RWPE2 (cell line): Measurements from ENCODE around the gene RAB33B.
"Not testable (repeated sequence)": the region's sequence is repeated elsewhere in the genome, so short reads cannot be mapped to it uniquely, and the experiment has no call there.

ENCODE experiments used
- ATAC-seq: fragments of 200-7000 bp; cut with Tn5 transposase; 3 replicates; pipeline ENCODE4 v1.9.1; 2021; ENCODE audit warnings: low read depth
- DNase-seq: peaks from one replicate; pipeline ENCODE4 v3.0.0-alpha.2; 2020; ENCODE audit warnings: low spot score
- H3K27ac ChIP-seq: fragments of 450-650 bp; 2 replicates; pipeline ENCODE4 v1.5.1; 2017; ENCODE audit warnings: mild to moderate bottlenecking; ENCODE audit not compliant: poor library complexity, severe bottlenecking
- H3K27me3 ChIP-seq: fragments of 250-450 bp; sonication (Bioruptor Pico); 2 replicates; pipeline ENCODE4 v1.5.1; 2021; ENCODE audit warnings: mild to moderate bottlenecking, moderate library complexity; ENCODE audit not compliant: insufficient read depth, poor library complexity, severe bottlenecking
- H3K36me3 ChIP-seq: fragments of 250-450 bp; sonication (Bioruptor Pico); 2 replicates; pipeline ENCODE4 v1.5.1; 2020; ENCODE audit warnings: low read depth, mild to moderate bottlenecking, moderate library complexity
- H3K4me1 ChIP-seq: fragments of 250-450 bp; sonication (Bioruptor Pico); 2 replicates; pipeline ENCODE4 v1.5.1; 2021; ENCODE audit warnings: mild to moderate bottlenecking, moderate library complexity; ENCODE audit not compliant: insufficient read depth, poor library complexity, severe bottlenecking
- H3K4me3 ChIP-seq: fragments of 250-450 bp; sonication (Bioruptor Pico); 2 replicates; pipeline ENCODE4 v1.5.1; 2021; ENCODE audit warnings: mild to moderate bottlenecking, moderate library complexity; ENCODE audit not compliant: severe bottlenecking
- H3K9me3 ChIP-seq: fragments of 250-450 bp; sonication (Bioruptor Pico); 2 replicates; pipeline ENCODE4 v1.5.1; 2021; ENCODE audit warnings: mild to moderate bottlenecking, moderate library complexity; ENCODE audit not compliant: severe bottlenecking
- CTCF ChIP-seq: fragments of 450-650 bp; IDR thresholded peaks from one replicate; pipeline ENCODE4 v1.5.1; 2017; ENCODE audit warnings: mild to moderate bottlenecking, moderate library complexity; ENCODE audit not compliant: poor library complexity, severe bottlenecking

The RAB33B gene

GRCh38 chr4:139457318-139457717 is 3.4 kb downstream of the RAB33B start:
- ATAC-seq, result no peak
- TF ChIP-seq CTCF, result no peak
- Histone ChIP-seq H3K9me3 (no peaks in the 10 kb centered on the region), H3K36me3 (no peaks in the 10 kb centered on the region), H3K27ac (no peak overlapping the region), H3K27me3 (no peaks in the 10 kb centered on the region), H3K4me3 (no peak overlapping the region), H3K4me1 (peaks cover 28% of the 10 kb centered on the region)
- no peak for DNase-seq

DNA sequence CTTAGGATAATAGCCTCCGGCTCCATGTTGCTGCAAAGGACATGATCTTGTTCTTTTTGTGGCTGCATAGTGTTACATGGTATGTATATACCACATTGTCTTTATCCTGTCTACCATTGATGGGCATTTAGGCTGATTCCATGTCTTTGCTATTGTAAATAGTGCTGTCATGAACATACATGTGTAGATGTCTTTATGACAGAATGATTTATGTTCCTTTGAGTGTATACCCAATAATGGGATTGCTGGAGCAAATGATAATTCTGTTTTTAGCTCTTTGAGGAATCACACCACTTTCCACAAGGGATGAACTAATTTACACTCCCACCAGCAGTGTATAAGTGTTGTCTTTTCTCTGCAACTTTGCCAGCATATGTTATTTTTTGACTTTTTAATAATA is 4.6 kb downstream of the RAB33B start:
- H3K27me3 ChIP-seq, result no peaks in the 10 kb centered on the region
- no peak for TF ChIP-seq CTCF
- peaks cover 23% of the 10 kb centered on the region for H3K4me1 ChIP-seq
- H3K9me3 ChIP-seq, result no peaks in the 10 kb centered on the region
- peak overlapping the region; percentile 7 for H3K27ac ChIP-seq
- H3K36me3 ChIP-seq, result no peaks in the 10 kb centered on the region
- H3K4me3 ChIP-seq, result no peak overlapping the region
- ATAC-seq, result no peak
- DNase-seq, result no peak

DNA sequence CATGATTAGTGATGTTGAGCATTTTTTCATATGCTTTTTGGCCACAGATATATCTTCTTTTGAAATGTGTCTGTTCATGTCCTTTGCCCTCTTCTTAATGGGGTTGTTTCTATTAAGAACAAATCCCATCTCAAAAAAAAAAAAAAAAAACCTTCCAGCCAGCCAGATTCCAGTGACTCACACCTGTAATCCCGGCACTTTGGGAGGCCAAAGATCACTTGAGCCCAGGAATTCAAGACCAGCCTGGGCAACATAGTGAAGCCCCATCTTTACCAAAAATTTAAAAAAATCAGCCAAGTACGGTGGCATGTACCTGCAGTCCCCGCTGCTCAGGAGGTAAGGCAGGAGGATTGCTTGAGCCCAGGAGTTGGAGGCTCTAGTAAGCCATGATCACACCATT is 5.1 kb downstream of the RAB33B start:
- H3K4me1 ChIP-seq, result peaks cover 23% of the 10 kb centered on the region
- no peak overlapping the region for H3K4me3 ChIP-seq
- no peaks in the 10 kb centered on the region for H3K27me3 ChIP-seq
- no peaks in the 10 kb centered on the region for H3K36me3 ChIP-seq
- ATAC-seq (no peak), DNase-seq (no peak)
- no peaks in the 10 kb centered on the region for H3K9me3 ChIP-seq
- H3K27ac ChIP-seq, result peak overlapping the region; percentile 7
- TF ChIP-seq CTCF, result no peak

- no peak for TF ChIP-seq CTCF
- ATAC-seq (no peak), DNase-seq (no peak)
- H3K36me3 ChIP-seq, result no peaks in the 10 kb centered on the region
- no peaks in the 10 kb centered on the region for H3K27me3 ChIP-seq
- H3K27ac ChIP-seq, result no peak overlapping the region
- no peaks in the 10 kb centered on the region for H3K9me3 ChIP-seq
- peaks cover 23% of the 10 kb centered on the region for H3K4me1 ChIP-seq
- H3K4me3 ChIP-seq, result no peak overlapping the region
Observed at GRCh38 chr4:139460565-139460964, 6.6 kb downstream of the RAB33B start.

DNA sequence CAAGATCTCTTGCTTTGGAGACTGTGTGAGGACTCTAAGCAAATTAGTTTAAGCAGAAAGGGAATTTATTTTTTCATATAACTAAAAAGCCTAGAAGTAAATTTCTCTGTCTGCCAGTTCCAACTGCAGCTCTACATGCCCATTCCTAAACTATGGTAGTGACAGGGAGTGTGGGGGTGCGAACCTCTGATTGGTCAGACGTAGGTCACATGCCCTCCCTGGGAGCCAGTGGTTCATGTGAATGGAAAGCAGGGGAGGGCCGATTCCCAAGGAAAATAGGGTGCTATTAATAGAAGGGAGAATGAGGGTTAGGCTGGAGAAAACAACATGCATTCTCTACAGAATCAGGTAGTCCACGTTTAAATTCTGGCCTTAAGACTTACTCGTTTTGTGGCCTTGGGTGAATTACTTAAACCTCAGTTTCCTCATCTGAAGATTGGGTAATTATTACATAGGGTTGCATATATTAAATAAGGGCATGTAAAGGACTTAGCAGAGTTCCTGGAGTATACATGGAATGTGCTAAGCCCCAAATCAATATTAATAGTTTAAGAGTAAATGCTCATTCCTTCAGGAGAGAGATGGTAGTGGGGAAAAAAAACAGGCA is 7.2 kb downstream of the RAB33B start:
- Histone ChIP-seq H3K27ac (no peak overlapping the region), H3K4me1 (peaks cover 19% of the 10 kb centered on the region), H3K9me3 (no peaks in the 10 kb centered on the region), H3K4me3 (no peak overlapping the region), H3K27me3 (no peaks in the 10 kb centered on the region), H3K36me3 (no peaks in the 10 kb centered on the region)
- TF ChIP-seq CTCF, result no peak
- ATAC-seq (no peak), DNase-seq (no peak)

GRCh38 chr4:139464512-139464911 is 10.6 kb downstream of the RAB33B start:
- ATAC-seq, H3K36me3 ChIP-seq, H3K4me1 ChIP-seq, H3K27me3 ChIP-seq, H3K27ac ChIP-seq, DNase-seq, H3K4me3 ChIP-seq, H3K9me3 ChIP-seq: not testable (repeated sequence)
